ENCODE measurements around the gene MSI2.

Gene MSI2

GRCh38 chr17:57501016-57501415, 244.7 kb downstream of the MSI2 start:
- no peak for DNase-seq (ENCODE audit: extremely low spot score)
- ChIA-PET CTCF (no interaction called here), POLR2A (no interaction called here)
- TF ChIP-seq ZNF384 (IDR thresholded peaks at IDR 0.05), result no peak

- ChIA-PET CTCF (no interaction called here), POLR2A (no interaction called here)
- TF ChIP-seq FOXA1 (IDR thresholded peaks at IDR 0.05) (no peak), SP1 (IDR thresholded peaks at IDR 0.05) (no peak), LEF1 (IDR thresholded peaks at IDR 0.05; ENCODE audit: borderline replicate concordance) (no peak), L3MBTL2 (conservative IDR thresholded peaks at IDR 0.05) (no peak), NFRKB (IDR thresholded peaks at IDR 0.05) (no peak), HDGF (IDR thresholded peaks at IDR 0.05; ENCODE audit: borderline replicate concordance) (no peak), ELF4 (IDR thresholded peaks at IDR 0.05) (no peak)
- DNase-seq (ENCODE audit: extremely low spot score), result no peak
These were observed 245.7 kb downstream of the MSI2 start for GRCh38 chr17:57502022-57502421.

GRCh38 chr17:57502811-57503241, 246.5 kb downstream of the MSI2 start:
- ChIA-PET POLR2A (no interaction called here), CTCF (interaction anchor here (0.6 to 0.7 kb wide), 2 partner anchors 18 to 324 kb away, joined by 3 to 4 read pairs; no protein-coding TSS in a partner anchor)
- TF ChIP-seq BHLHE40 (IDR thresholded peaks at IDR 0.05; ENCODE audit: borderline replicate concordance) (no peak), NFRKB (IDR thresholded peaks at IDR 0.05) (no peak), FOXM1 (IDR thresholded peaks at IDR 0.05; ENCODE audit: borderline replicate concordance) (no peak)
- DNase-seq (ENCODE audit: extremely low spot score), result no peak

GRCh38 chr17:57504208-57504607, 247.9 kb downstream of the MSI2 start:
- CTCF ChIA-PET, result no interaction called here
- TF ChIP-seq TARDBP (IDR thresholded peaks at IDR 0.05), result no peak
- no peak for TF ChIP-seq FOXA1 (IDR thresholded peaks at IDR 0.05)
- TF ChIP-seq HDGF (IDR thresholded peaks at IDR 0.05; ENCODE audit: borderline replicate concordance), result no peak
- no peak for TF ChIP-seq BHLHE40 (IDR thresholded peaks at IDR 0.05; ENCODE audit: borderline replicate concordance)
- no peak for TF ChIP-seq ZNF384 (IDR thresholded peaks at IDR 0.05)
- TF ChIP-seq SUZ12 (IDR thresholded peaks at IDR 0.05), result no peak
- no peak for TF ChIP-seq LEF1 (IDR thresholded peaks at IDR 0.05; ENCODE audit: borderline replicate concordance)
- TF ChIP-seq SP1 (IDR thresholded peaks at IDR 0.05), result no peak
- TF ChIP-seq ELF4 (IDR thresholded peaks at IDR 0.05), result no peak
- no peak for TF ChIP-seq FOXM1 (IDR thresholded peaks at IDR 0.05; ENCODE audit: borderline replicate concordance)
- POLR2A ChIA-PET, result no interaction called here
- no peak for DNase-seq (ENCODE audit: extremely low spot score)

DNA sequence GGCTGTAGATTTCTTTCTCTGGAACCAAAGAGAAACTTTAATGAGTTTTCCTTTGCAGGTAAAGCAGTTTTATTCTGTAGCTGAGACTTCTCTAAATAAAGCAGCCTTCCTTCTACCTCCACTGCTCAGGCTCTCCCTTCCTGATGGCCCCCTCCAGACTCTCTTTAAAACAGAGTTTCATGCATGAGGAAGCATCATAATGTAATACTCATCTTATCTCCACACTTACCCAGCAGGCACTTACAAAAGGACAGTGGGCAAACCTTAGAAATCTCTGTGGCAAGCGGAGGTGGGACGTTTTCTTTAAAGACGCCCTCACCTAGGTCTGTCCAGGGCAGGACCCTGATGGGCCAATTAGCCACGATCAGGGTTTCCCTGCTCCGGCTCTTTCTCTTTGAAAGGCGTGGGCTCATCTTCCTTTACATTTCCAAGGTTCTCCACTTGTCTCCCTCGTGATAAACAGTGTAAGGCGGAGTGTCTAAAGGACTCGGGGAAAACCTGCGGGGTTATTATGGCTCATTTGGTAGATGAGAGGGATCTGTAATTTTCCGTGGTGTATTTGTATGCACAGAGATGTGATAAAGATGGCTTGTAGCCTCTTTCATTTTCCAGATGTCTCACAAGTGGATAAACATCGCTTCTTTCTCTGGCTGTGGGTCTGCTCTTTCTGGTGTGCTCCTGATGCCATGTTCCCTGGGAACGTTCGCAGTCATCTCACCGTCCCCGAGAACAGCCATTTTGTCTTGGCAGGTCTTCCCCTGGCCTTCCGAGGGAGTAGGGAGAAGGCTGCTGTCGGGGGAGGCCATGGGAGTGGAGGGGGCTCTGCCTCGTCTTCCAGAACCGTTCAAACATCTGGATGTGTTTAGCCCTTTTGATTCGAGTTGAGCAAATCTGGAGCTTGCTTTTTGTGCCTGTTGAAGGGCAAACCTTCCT, 249.8 kb downstream of the MSI2 start:
- POLR2A ChIA-PET, result no interaction called here
- CTCF ChIA-PET, result interaction anchor here (0.7 kb wide), 1 partner anchor 10 kb away, joined by 4 read pairs; no protein-coding TSS in a partner anchor
- DNase-seq (ENCODE audit: extremely low spot score), result no peak
- TF ChIP-seq ZNF384 (IDR thresholded peaks at IDR 0.05), result no peak
- TF ChIP-seq SUZ12 (IDR thresholded peaks at IDR 0.05), result no peak
- no peak for TF ChIP-seq ARNT (IDR thresholded peaks at IDR 0.05)
- no peak for TF ChIP-seq CTBP1 (IDR thresholded peaks at IDR 0.05; ENCODE audit: borderline replicate concordance)
- TF ChIP-seq FOXM1 (IDR thresholded peaks at IDR 0.05; ENCODE audit: borderline replicate concordance), result no peak
- no peak for TF ChIP-seq BHLHE40 (IDR thresholded peaks at IDR 0.05; ENCODE audit: borderline replicate concordance)
- no peak for TF ChIP-seq HDGF (IDR thresholded peaks at IDR 0.05; ENCODE audit: borderline replicate concordance)
- TF ChIP-seq L3MBTL2 (conservative IDR thresholded peaks at IDR 0.05), result no peak
- no peak for TF ChIP-seq ELF4 (IDR thresholded peaks at IDR 0.05)
- no peak for TF ChIP-seq SP1 (IDR thresholded peaks at IDR 0.05)
- no peak for TF ChIP-seq TARDBP (IDR thresholded peaks at IDR 0.05)
- TF ChIP-seq FOXK2 (IDR thresholded peaks at IDR 0.05), result no peak
- no peak for TF ChIP-seq LEF1 (IDR thresholded peaks at IDR 0.05; ENCODE audit: borderline replicate concordance)
- TF ChIP-seq, protein P1, sequence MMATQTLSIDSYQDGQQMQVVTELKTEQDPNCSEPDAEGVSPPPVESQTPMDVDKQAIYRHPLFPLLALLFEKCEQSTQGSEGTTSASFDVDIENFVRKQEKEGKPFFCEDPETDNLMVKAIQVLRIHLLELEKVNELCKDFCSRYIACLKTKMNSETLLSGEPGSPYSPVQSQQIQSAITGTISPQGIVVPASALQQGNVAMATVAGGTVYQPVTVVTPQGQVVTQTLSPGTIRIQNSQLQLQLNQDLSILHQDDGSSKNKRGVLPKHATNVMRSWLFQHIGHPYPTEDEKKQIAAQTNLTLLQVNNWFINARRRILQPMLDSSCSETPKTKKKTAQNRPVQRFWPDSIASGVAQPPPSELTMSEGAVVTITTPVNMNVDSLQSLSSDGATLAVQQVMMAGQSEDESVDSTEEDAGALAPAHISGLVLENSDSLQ (IDR thresholded peaks at IDR 0.05), result no peak
- no peak for TF ChIP-seq FOXA1 (IDR thresholded peaks at IDR 0.05)
- no peak for TF ChIP-seq NFRKB (IDR thresholded peaks at IDR 0.05)

DNA sequence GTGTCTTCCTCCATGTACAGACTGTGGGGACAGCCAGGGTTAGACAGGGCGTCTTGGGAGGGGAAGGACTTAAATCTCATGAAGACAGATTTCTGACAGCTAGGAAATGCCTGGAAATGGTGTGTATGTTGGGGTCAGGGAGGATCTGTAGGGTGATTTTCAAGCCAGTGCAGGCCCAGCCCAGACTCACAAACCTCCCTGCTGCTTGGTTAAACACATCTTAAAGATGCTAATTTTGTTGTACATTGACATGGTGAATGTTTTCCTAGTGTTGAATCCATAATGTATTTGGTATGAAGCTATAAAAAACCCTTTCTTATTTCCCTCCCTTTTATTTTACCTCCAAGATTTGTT, 250.4 kb downstream of the MSI2 start:
- CTCF ChIA-PET, result interaction anchor here (0.7 kb wide), 1 partner anchor 10 kb away, joined by 4 read pairs; no protein-coding TSS in a partner anchor
- no peak for DNase-seq (ENCODE audit: extremely low spot score)
- POLR2A ChIA-PET, result no interaction called here
- TF ChIP-seq FOXM1 (IDR thresholded peaks at IDR 0.05; ENCODE audit: borderline replicate concordance), result no peak
- no peak for TF ChIP-seq FOXK2 (IDR thresholded peaks at IDR 0.05)
- no peak for TF ChIP-seq FOXA1 (IDR thresholded peaks at IDR 0.05)
- no peak for TF ChIP-seq BHLHE40 (IDR thresholded peaks at IDR 0.05; ENCODE audit: borderline replicate concordance)
- no peak for TF ChIP-seq HDGF (IDR thresholded peaks at IDR 0.05; ENCODE audit: borderline replicate concordance)
- no peak for TF ChIP-seq CTBP1 (IDR thresholded peaks at IDR 0.05; ENCODE audit: borderline replicate concordance)
- no peak for TF ChIP-seq ARNT (IDR thresholded peaks at IDR 0.05)
- TF ChIP-seq SUZ12 (IDR thresholded peaks at IDR 0.05), result no peak
- no peak for TF ChIP-seq TARDBP (IDR thresholded peaks at IDR 0.05)
- no peak for TF ChIP-seq ELF4 (IDR thresholded peaks at IDR 0.05)
- TF ChIP-seq NFRKB (IDR thresholded peaks at IDR 0.05), result no peak
- TF ChIP-seq L3MBTL2 (conservative IDR thresholded peaks at IDR 0.05), result no peak
- TF ChIP-seq, protein P1 (IDR thresholded peaks at IDR 0.05), result no peak
- no peak for TF ChIP-seq ZNF384 (IDR thresholded peaks at IDR 0.05)
- TF ChIP-seq LEF1 (IDR thresholded peaks at IDR 0.05; ENCODE audit: borderline replicate concordance), result no peak
- no peak for TF ChIP-seq SP1 (IDR thresholded peaks at IDR 0.05)

DNA sequence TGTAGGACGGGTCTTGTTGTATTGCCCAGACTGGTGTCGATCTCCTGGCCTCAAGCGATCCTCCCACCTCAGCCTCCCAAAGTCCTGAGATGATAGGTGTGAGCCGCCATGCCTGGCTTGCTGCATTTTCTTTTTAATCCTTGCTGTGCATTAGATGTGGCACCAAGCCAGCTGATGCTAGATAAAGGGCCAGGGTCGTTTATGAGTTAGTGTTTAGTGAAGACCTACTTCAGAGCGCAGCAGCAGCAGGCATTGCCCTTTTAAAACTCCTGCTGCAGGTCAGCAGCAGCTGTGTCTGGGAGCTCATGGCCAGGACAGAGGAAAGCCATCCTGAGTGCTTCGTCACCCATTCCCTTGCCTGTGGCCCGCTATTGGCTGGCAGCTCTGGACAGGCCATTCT, 251.5 kb downstream of the MSI2 start:
- ChIA-PET POLR2A (no interaction called here), CTCF (interaction anchor here (1.0 kb wide), 1 partner anchor 265 kb away, joined by 3 read pairs; no protein-coding TSS in a partner anchor)
- TF ChIP-seq L3MBTL2 (conservative IDR thresholded peaks at IDR 0.05) (no peak), SP1 (IDR thresholded peaks at IDR 0.05) (no peak), LEF1 (IDR thresholded peaks at IDR 0.05; ENCODE audit: borderline replicate concordance) (no peak), FOXM1 (IDR thresholded peaks at IDR 0.05; ENCODE audit: borderline replicate concordance) (no peak), HDGF (IDR thresholded peaks at IDR 0.05; ENCODE audit: borderline replicate concordance) (no peak), SUZ12 (IDR thresholded peaks at IDR 0.05) (no peak), FOXK2 (IDR thresholded peaks at IDR 0.05) (no peak), ELF4 (IDR thresholded peaks at IDR 0.05) (no peak), ZNF384 (IDR thresholded peaks at IDR 0.05) (no peak), CTBP1 (IDR thresholded peaks at IDR 0.05; ENCODE audit: borderline replicate concordance) (no peak), TARDBP (IDR thresholded peaks at IDR 0.05) (no peak)
- TF ChIP-seq, protein P1 (IDR thresholded peaks at IDR 0.05), result no peak
- no peak for DNase-seq (ENCODE audit: extremely low spot score)

Measured in HEK293T (cell line).